Tibial nerve (tissue), 4 donors: ENCODE data around the gene RHOBTB3.

Experiments
- CTCF ChIP-seq, 5 experiments: fragments of 200-600 bp in 3 of 5; fragments of 450-650 bp in 2 of 5; sonication (generic) in 3 of 5; IDR thresholded peaks; one replicate each; pipeline ENCODE4 v1.5.1; 2016 to 2019; ENCODE audit warnings: antibody characterized with exemption in 5 of 5, mild to moderate bottlenecking in 3 of 5, moderate library complexity in 2 of 5
- EP300 ChIP-seq, 2 donors: sonication (generic); formaldehyde crosslinking; IDR thresholded peaks; one replicate each; pipeline ENCODE4 v1.6.1; 2017; ENCODE audit warnings: antibody characterized with exemption in 2 of 2, mild to moderate bottlenecking in 1 of 2
- POLR2A ChIP-seq, 2 donors: fragments of 450-650 bp; IDR thresholded peaks; one replicate each; pipeline ENCODE4 v1.6.1; 2017; ENCODE audit warnings: antibody characterized with exemption in 2 of 2, mild to moderate bottlenecking in 2 of 2, moderate library complexity in 2 of 2

- TF ChIP-seq POLR2A (IDR thresholded peaks at IDR 0.05) (no peak), CTCF (IDR thresholded peaks at IDR 0.05) (no peak), EP300 (IDR thresholded peaks at IDR 0.05) (no peak)
Measured at GRCh38 chr5:95827892-95828246, 96.7 kb downstream of the RHOBTB3 start.
